ENCODE data around the gene NDUFS2. TPM values are rescaled to one million over a fixed set of nuclear protein-coding genes. Genes with fewer than 3 reads are reported as not detected.

The NDUFS2 gene
- polyA plus RNA-seq, 1 experiment = 129 TPM

- no peak for DNase-seq (ENCODE audit: low read depth)
- CTCF ChIA-PET = interaction anchor here (0.9 to 1.9 kb wide), 4 partner anchors 10 to 51 kb away, joined by 3 to 6 read pairs (median 4); partner anchors contain the start of gene PPOX
- POLR2A ChIA-PET = no interaction called here
- TF ChIP-seq CTCF (IDR thresholded peaks at IDR 0.05; ENCODE audit: insufficient read depth, low read depth, low read length) = no peak
- Histone ChIP-seq H3K36me3 (ENCODE audit: control insufficient read depth, insufficient read depth, low read length) (peaks cover 14% of the 10 kb centered on the region), H3K27me3 (ENCODE audit: control insufficient read depth, insufficient read depth, low read length) (no peaks in the 10 kb centered on the region), H3K4me3 (ENCODE audit: low read depth, low read length) (no peak overlapping the region; the same call in 1 of the 2 replicates)
Observed at GRCh38 chr1:161175771-161176453, 26.3 kb upstream of the NDUFS2 start.

- Histone ChIP-seq H3K36me3 (ENCODE audit: control insufficient read depth, insufficient read depth, low read length) (peaks cover 11% of the 10 kb centered on the region), H3K27me3 (ENCODE audit: control insufficient read depth, insufficient read depth, low read length) (no peaks in the 10 kb centered on the region), H3K4me3 (ENCODE audit: low read depth, low read length) (peak overlapping the region; percentile 95)
- no peak for DNase-seq (ENCODE audit: low read depth)
- TF ChIP-seq CTCF (IDR thresholded peaks at IDR 0.05; ENCODE audit: insufficient read depth, low read depth, low read length) = no peak
- ChIA-PET CTCF (interaction anchor here (0.6 to 1.9 kb wide), 5 partner anchors 11 to 50 kb away, joined by 3 to 6 read pairs (median 3); partner anchors contain the start of genes FCER1G and PPOX), POLR2A (no interaction called here)
Observed at GRCh38 chr1:161176468-161177111, 25.6 kb upstream of the NDUFS2 start.

GRCh38 chr1:161177112-161177935, 24.8 kb upstream of the NDUFS2 start, which contains the start of gene B4GALT3:
Gene B4GALT3, minus strand, starts transcription at chr1:161177507. Its CDS starts 1,447 bp downstream, at chr1:161176060.
- no peak for TF ChIP-seq CTCF (IDR thresholded peaks at IDR 0.05; ENCODE audit: insufficient read depth, low read depth, low read length)
- DNase-seq (ENCODE audit: low read depth) = no peak
- CTCF ChIA-PET = interaction anchor here (0.6 to 1.9 kb wide), 4 partner anchors 11 to 38 kb away, joined by 3 to 6 read pairs (median 4); partner anchors contain the start of genes FCER1G and PPOX

GRCh38 chr1:161177936-161178244, 24.3 kb upstream of the NDUFS2 start:
- TF ChIP-seq CTCF (IDR thresholded peaks at IDR 0.05; ENCODE audit: insufficient read depth, low read depth, low read length) = no peak
- POLR2A ChIA-PET = no interaction called here
- CTCF ChIA-PET = interaction anchor here (1.0 kb wide), 1 partner anchor 12 kb away, joined by 3 read pairs; the partner anchor contains the start of gene PPOX
- H3K36me3 ChIP-seq (ENCODE audit: control insufficient read depth, insufficient read depth, low read length) = peaks cover 9% of the 10 kb centered on the region
- DNase-seq (ENCODE audit: low read depth) = no peak
- peak overlapping the region; percentile 95; the same call in 1 of the 2 replicates for H3K4me3 ChIP-seq (ENCODE audit: low read depth, low read length)
- no peaks in the 10 kb centered on the region for H3K27me3 ChIP-seq (ENCODE audit: control insufficient read depth, insufficient read depth, low read length)

More at GRCh38 chr1:161177112-161177935, 24.8 kb upstream of the NDUFS2 start, which contains the start of gene B4GALT3:
- H3K36me3 ChIP-seq (ENCODE audit: control insufficient read depth, insufficient read depth, low read length) = peaks cover 9% of the 10 kb centered on the region
- POLR2A ChIA-PET = no interaction called here
- H3K4me3 ChIP-seq (ENCODE audit: low read depth, low read length) = peak within 1 kb of the TSS; percentile 95
- no peaks in the 10 kb centered on the region for H3K27me3 ChIP-seq (ENCODE audit: control insufficient read depth, insufficient read depth, low read length)
